A673 (cell line): Measurements from ENCODE around the gene DCLRE1B.
"Not testable (repeated sequence)": the region's sequence is repeated elsewhere in the genome, so short reads cannot be mapped to it uniquely, and the experiment has no call there.

ENCODE experiments used
- CTCF ChIP-seq: fragments of 300-800, 200-600 bp; sonication (generic); conservative IDR thresholded peaks from 2 replicates; pipeline ENCODE4 v1.5.1; 2017; ENCODE audit warnings: low read depth, mild to moderate bottlenecking, antibody characterized with exemption, low read length, moderate library complexity, mixed read lengths
- EZH2 ChIP-seq: fragments of 200-600 bp; sonication (generic); IDR thresholded peaks from 2 replicates; pipeline ENCODE4 v1.6.1; 2017; ENCODE audit warnings: borderline replicate concordance, low read depth, mild to moderate bottlenecking, mixed read lengths, antibody characterized with exemption, low read length; ENCODE audit not compliant: poor library complexity, severe bottlenecking

- not testable (repeated sequence) for TF ChIP-seq CTCF, EZH2
Observed at GRCh38 chr1:113948151-113948550, 43.0 kb downstream of the DCLRE1B start.
